ENCODE results near the gene ANKRD22. TPM values are rescaled to one million over a fixed set of nuclear protein-coding genes. Genes with fewer than 3 reads are reported as not detected.

ANKRD22 gene
- total and polyA plus RNA-seq, 2 of the 8 experiments (the other 6 are each of a cell fraction or from before 2014, with no cell fraction given), result 0.68 TPM; not detected in 1

DNA sequence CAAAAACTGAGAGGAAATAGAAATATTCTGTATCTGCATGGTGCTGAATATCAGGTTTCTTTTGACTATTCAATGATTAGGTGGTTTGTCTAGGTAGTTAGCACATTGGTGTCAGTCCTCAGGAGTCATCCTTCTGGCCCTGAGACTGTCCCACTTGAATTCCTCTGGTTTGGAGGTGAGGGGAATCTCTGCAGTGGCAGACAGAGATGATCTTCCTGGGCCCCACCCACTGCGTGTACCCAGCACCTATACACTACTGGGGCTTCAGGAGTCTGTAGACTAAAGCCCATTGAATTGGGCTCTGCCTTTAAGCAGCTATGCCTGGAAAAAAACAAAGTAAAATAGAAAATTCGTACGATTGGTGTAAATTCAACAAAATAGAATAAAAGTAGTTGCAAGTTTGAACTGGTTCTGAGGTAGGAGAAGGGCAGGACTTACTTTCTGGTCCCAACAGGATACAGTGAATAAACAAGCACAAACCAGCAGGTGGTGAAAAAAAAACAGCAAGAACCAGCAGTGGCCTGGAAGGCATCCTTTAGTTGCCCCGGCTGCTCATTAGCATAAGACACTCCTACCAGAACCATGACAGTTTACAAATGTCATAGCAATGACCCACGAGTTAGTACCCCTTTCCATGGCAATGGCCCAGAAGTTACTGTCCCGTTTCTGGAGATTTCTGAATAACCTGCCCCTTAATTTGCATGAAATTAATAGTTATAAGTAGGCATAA lies 47.4 kb downstream of the ANKRD22 start (continued):
- TF ChIP-seq CTBP2 (IDR thresholded peaks at IDR 0.05; ENCODE audit: borderline replicate concordance, insufficient read depth, insufficient read length, low read length) (no peak), KDM4A (IDR thresholded peaks at IDR 0.05; ENCODE audit: low read depth, low read length, severe bottlenecking) (no peak)
- TF ChIP-seq, protein P1, sequence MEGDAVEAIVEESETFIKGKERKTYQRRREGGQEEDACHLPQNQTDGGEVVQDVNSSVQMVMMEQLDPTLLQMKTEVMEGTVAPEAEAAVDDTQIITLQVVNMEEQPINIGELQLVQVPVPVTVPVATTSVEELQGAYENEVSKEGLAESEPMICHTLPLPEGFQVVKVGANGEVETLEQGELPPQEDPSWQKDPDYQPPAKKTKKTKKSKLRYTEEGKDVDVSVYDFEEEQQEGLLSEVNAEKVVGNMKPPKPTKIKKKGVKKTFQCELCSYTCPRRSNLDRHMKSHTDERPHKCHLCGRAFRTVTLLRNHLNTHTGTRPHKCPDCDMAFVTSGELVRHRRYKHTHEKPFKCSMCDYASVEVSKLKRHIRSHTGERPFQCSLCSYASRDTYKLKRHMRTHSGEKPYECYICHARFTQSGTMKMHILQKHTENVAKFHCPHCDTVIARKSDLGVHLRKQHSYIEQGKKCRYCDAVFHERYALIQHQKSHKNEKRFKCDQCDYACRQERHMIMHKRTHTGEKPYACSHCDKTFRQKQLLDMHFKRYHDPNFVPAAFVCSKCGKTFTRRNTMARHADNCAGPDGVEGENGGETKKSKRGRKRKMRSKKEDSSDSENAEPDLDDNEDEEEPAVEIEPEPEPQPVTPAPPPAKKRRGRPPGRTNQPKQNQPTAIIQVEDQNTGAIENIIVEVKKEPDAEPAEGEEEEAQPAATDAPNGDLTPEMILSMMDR (IDR thresholded peaks at IDR 0.05; ENCODE audit: control extremely low read depth in 1 of 3, insufficient read depth in 1 of 3, low read depth in 1 of 3, low read length in 3 of 3), result no peak
